Endothelial cell of umbilical vein (primary cell): Measurements from ENCODE around the gene RGS11. TPM values are rescaled to one million over a fixed set of nuclear protein-coding genes. Genes with fewer than 3 reads are reported as not detected.

Source experiments
- BruUV-seq: library from RNA; stranded (reverse); fragments of 400-500 nt; replicated peaks from 2 replicates; lab custom pipeline; 2021; lab: Mats Ljungman, UMichigan
- CTCF ChIA-PET: fragments of 300-600, 350-600 bp; sonication (Branson Sonifier 250); formaldehyde crosslinking; loops from one replicate; lab custom pipeline; 2021; ENCODE audit warnings: antibody characterized with exemption, inconsistent platforms; lab: Charles Lee
- POLR2A ChIA-PET: fragments of 300-600, 350-600 bp; sonication (Branson Sonifier 250); formaldehyde crosslinking; loops from one replicate; lab custom pipeline; 2021; ENCODE audit warnings: antibody characterized with exemption, inconsistent platforms; lab: Charles Lee
- DNase-seq: peaks from one replicate; pipeline ENCODE4 v3.0.0-alpha.2; 2011; ENCODE audit warnings: low read depth, low spot score
- FAIRE-seq: peaks from 2 replicates; lab custom pipeline; 2011; peaks lifted over from hg19 to GRCh38; lab: Jason Lieb, UNC
- H2AFZ ChIP-seq: 2 replicates; pipeline ENCODE4 v1.6.0; 2012; ENCODE audit warnings: low read depth, low read length, control low read depth, inconsistent platforms
- H3K27ac ChIP-seq: 2 replicates; pipeline ENCODE4 v1.5.1; 2011; ENCODE audit warnings: low read depth, mild to moderate bottlenecking, control low read depth, low read length, moderate library complexity; ENCODE audit not compliant: insufficient read depth
- H3K27me3 ChIP-seq, 2 experiments: 2 replicates each; pipeline versions ENCODE4 v1.6.0 to v1.6.1; 2011; ENCODE audit warnings: low read length in 2 of 2, mixed read lengths in 1 of 2; ENCODE audit not compliant: control insufficient read depth in 2 of 2, insufficient read depth in 2 of 2
- H3K36me3 ChIP-seq, 2 experiments: 2 replicates in 1 of 2; 3 replicates in 1 of 2; pipeline ENCODE4 v1.5.1; 2011; ENCODE audit warnings: low read length in 2 of 2, mild to moderate bottlenecking in 1 of 2, moderate library complexity in 1 of 2; ENCODE audit not compliant: control insufficient read depth in 2 of 2, insufficient read depth in 2 of 2; ENCODE audit errors: extremely low read depth in 1 of 2
- H3K4me1 ChIP-seq: 3 replicates; pipeline ENCODE4 v1.5.1; 2011; ENCODE audit warnings: mild to moderate bottlenecking, low read length; ENCODE audit not compliant: control insufficient read depth, insufficient read depth; ENCODE audit errors: extremely low read depth
- H3K4me2 ChIP-seq: 2 replicates; pipeline ENCODE4 v1.6.1; 2011; ENCODE audit warnings: low read length, control low read depth, mixed read lengths; ENCODE audit not compliant: insufficient read depth
- H3K4me3 ChIP-seq, 3 experiments: fragments of 200-600 bp in 1 of 3; sonication (generic), shearing (Covaris generic) in 1 of 3; replicated peaks in 1 of 3; 2 replicates each; pipeline ENCODE4 v1.5.1; 2011 to 2016; ENCODE audit warnings: control low read depth in 3 of 3, low read length in 3 of 3, mild to moderate bottlenecking in 2 of 3, inconsistent platforms in 1 of 3, low read depth in 1 of 3, moderate library complexity in 1 of 3; ENCODE audit not compliant: insufficient read depth in 1 of 3
- H3K79me2 ChIP-seq: 2 replicates; pipeline ENCODE4 v1.6.0; 2012; ENCODE audit warnings: low read length, inconsistent platforms; ENCODE audit not compliant: control insufficient read depth, insufficient read depth
- H3K9ac ChIP-seq: replicated peaks from 2 replicates; pipeline ENCODE3; 2011; ENCODE audit warnings: low read length, control low read depth; ENCODE audit not compliant: insufficient read depth; ENCODE audit errors: extremely low read depth
- H3K9me1 ChIP-seq: replicated peaks from 3 replicates; pipeline ENCODE4 v1.6.0; 2011; ENCODE audit warnings: mild to moderate bottlenecking, low read length; ENCODE audit not compliant: control insufficient read depth, insufficient read depth; ENCODE audit errors: extremely low read depth
- H3K9me3 ChIP-seq: replicated peaks from 2 replicates; pipeline ENCODE4 v1.5.1; 2012; ENCODE audit warnings: low read length, inconsistent platforms; ENCODE audit not compliant: control insufficient read depth, insufficient read depth
- H4K20me1 ChIP-seq: replicated peaks from 2 replicates; pipeline ENCODE3; 2011; ENCODE audit warnings: mild to moderate bottlenecking, low read length; ENCODE audit not compliant: control insufficient read depth, insufficient read depth; ENCODE audit errors: extremely low read depth
- EZH2 ChIP-seq: IDR thresholded peaks from 2 replicates; pipeline ENCODE4 v1.6.1; 2012; ENCODE audit warnings: borderline replicate concordance, low read depth, mild to moderate bottlenecking, moderate library complexity, low read length, inconsistent platforms; ENCODE audit not compliant: severe bottlenecking
- FOS ChIP-seq: IDR thresholded peaks from 2 replicates; pipeline ENCODE4 v1.6.1; 2011; ENCODE audit warnings: mild to moderate bottlenecking, low read length, moderate library complexity, borderline replicate concordance; ENCODE audit not compliant: insufficient read depth
- GATA2 ChIP-seq: IDR thresholded peaks from 2 replicates; pipeline ENCODE4 v1.7.0; 2011; ENCODE audit warnings: low read depth, mild to moderate bottlenecking, moderate library complexity, mixed read lengths, low read length; ENCODE audit not compliant: insufficient read length, insufficient read depth
- JUN ChIP-seq: IDR thresholded peaks from 2 replicates; pipeline ENCODE4 v1.6.1; 2011; ENCODE audit warnings: borderline replicate concordance, low read depth; ENCODE audit not compliant: insufficient read length, insufficient read depth
- MYC ChIP-seq: IDR thresholded peaks from one replicate; pipeline ENCODE4 v1.6.1; 2011; ENCODE audit warnings: mild to moderate bottlenecking, low read depth, low read length
- POLR2A ChIP-seq: IDR thresholded peaks from 2 replicates; pipeline ENCODE4 v1.6.1; 2012; ENCODE audit warnings: low read depth, mild to moderate bottlenecking, control low read depth, low read length
- POLR2AphosphoS5 ChIP-seq: IDR thresholded peaks from 2 replicates; pipeline ENCODE4 v1.6.1; 2012; ENCODE audit warnings: low read depth, mild to moderate bottlenecking, control low read depth, low read length, moderate library complexity; ENCODE audit not compliant: insufficient read depth
- dilution Hi-C: fragments of 300-500 bp; cut with MboI; formaldehyde crosslinking; loops from one replicate; pipeline ENCODE4 v1.15.0; 2019; ENCODE audit warnings: low sequenced_read_pairs; ENCODE audit not compliant: extremely low pct_ligation_motif_present
- intact Hi-C: fragments of 100-400 bp; cut with micrococcal nuclease; formaldehyde crosslinking; loops from one replicate; pipeline ENCODE4 v1.10.0; 2022
- polyA plus RNA-seq, 4 experiments: library from polyadenylated mRNA; depleted of rRNA in 3 of 4; stranded (reverse) in 3 of 4; unstranded in 1 of 4; fragments of >200 nt; gene quantifications; 2 replicates each; pipeline versions ENCODE4 v1.2.1 to v1.2.3, GENCODE V29; 2011 to 2012; ENCODE audit warnings: missing spikeins in 1 of 4
- total RNA-seq: library from RNA; stranded (reverse); gene quantifications from 2 replicates; pipeline ENCODE4 v1.2.3, GENCODE V29; 2021
- TF ChIP-seq, protein P1 (sequence below): IDR thresholded peaks from 2 replicates; pipeline ENCODE4 v1.6.1; 2011; ENCODE audit not compliant: insufficient read depth, insufficient read length
- TF ChIP-seq, protein P2 (sequence below), 2 donors: IDR thresholded peaks; 1 replicate in 1 of 2; 2 replicates in 1 of 2; pipeline ENCODE4 v1.5.1; 2011; ENCODE audit warnings: low read length in 2 of 2, mild to moderate bottlenecking in 2 of 2, moderate library complexity in 2 of 2, control low read depth in 1 of 2, inconsistent platforms in 1 of 2, low read depth in 1 of 2; ENCODE audit not compliant: insufficient read depth in 1 of 2; ENCODE audit errors: extremely low read depth in 1 of 2

RGS11 gene
- total and polyA plus RNA-seq, 2 donors (not counting 3 experiments of a cell fraction or from before 2014, with no cell fraction given) = 3.0 to 4.9 TPM

DNA sequence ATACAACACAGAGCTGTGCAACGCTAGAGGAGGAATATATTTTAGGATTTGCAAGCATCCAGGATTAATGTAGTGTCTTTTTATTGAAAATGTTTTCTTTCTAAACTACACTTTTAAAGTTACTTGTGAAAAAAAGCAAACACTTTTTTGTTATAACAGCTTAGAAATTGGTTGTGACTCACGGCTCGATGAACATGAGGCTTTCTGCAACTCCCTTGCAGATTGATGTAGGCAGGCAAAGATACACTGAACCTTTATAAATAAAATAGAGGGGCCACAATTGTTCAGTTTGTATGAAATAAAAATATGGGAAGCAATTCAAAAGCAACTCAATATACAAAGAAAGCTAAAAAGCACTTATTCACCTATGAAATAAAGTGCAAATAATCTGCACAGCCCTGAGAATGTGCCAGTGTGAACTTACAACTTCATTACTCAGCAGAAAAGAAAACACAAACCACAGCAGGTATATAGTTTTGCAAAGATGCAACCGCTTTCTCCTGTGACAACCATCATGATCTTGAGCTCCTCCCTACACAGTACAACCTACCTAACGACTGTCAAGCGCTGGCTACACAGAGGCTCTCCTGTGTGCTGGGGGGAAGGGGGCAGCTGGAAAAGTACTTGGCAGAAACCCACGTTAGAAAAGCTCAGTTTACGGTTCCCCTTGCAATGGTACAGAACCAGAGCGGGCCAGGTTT is 47.4 kb downstream of the RGS11 start:
- CTCF ChIA-PET = interaction anchor here (1.3 to 4.2 kb wide), 4 partner anchors 14 to 134 kb away, joined by 3 to 26 read pairs (median 6); no protein-coding TSS in a partner anchor
- Histone ChIP-seq H3K9me1 (no peaks in the 10 kb centered on the region), H3K9ac (peak overlapping the region; percentile 80), H3K4me3 (peak overlapping the region; percentile 73 to 76 (median 75)), H3K27me3 (no peaks in the 10 kb centered on the region), H2AFZ (no peak overlapping the region), H3K9me3 (no peaks in the 10 kb centered on the region), H3K79me2 (peaks cover 49% of the 10 kb centered on the region), H3K4me2 (peak overlapping the region; percentile 71), H3K27ac (peak overlapping the region; percentile 63), H4K20me1 (no peaks in the 10 kb centered on the region), H3K4me1 (peaks cover 12% of the 10 kb centered on the region), H3K36me3 (peaks cover 12 to 24% of the 10 kb centered on the region in 2 experiments)
- FAIRE-seq (peak; percentile 66), DNase-seq (no peak)
- TF ChIP-seq, protein P1, sequence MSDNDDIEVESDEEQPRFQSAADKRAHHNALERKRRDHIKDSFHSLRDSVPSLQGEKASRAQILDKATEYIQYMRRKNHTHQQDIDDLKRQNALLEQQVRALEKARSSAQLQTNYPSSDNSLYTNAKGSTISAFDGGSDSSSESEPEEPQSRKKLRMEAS = no peak
- TF ChIP-seq GATA2 = no peak
- TF ChIP-seq POLR2A = no peak
- TF ChIP-seq FOS = no peak
- no peak for TF ChIP-seq EZH2
- TF ChIP-seq, protein P2, sequence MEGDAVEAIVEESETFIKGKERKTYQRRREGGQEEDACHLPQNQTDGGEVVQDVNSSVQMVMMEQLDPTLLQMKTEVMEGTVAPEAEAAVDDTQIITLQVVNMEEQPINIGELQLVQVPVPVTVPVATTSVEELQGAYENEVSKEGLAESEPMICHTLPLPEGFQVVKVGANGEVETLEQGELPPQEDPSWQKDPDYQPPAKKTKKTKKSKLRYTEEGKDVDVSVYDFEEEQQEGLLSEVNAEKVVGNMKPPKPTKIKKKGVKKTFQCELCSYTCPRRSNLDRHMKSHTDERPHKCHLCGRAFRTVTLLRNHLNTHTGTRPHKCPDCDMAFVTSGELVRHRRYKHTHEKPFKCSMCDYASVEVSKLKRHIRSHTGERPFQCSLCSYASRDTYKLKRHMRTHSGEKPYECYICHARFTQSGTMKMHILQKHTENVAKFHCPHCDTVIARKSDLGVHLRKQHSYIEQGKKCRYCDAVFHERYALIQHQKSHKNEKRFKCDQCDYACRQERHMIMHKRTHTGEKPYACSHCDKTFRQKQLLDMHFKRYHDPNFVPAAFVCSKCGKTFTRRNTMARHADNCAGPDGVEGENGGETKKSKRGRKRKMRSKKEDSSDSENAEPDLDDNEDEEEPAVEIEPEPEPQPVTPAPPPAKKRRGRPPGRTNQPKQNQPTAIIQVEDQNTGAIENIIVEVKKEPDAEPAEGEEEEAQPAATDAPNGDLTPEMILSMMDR (IDR thresholded peaks at IDR 0.05; ENCODE audit: extremely low read depth in 1 of 2, insufficient read depth in 1 of 2, low read depth in 1 of 2, low read length in 2 of 2) = no peak
- TF ChIP-seq MYC = no peak
- no peak for TF ChIP-seq JUN
- no peak for TF ChIP-seq POLR2AphosphoS5
- BruUV-seq = TSS peak; percentile 24
- dilution Hi-C loops (no loop called here), intact Hi-C loops (no loop called here)
- POLR2A ChIA-PET = no interaction called here
